HCT116 (cell line): ENCODE results near the gene TVP23A.
"Not testable (repeated sequence)": the region's sequence is repeated elsewhere in the genome, so short reads cannot be mapped to it uniquely, and the experiment has no call there.

Experiments used
- CEBPB ChIP-seq: IDR thresholded peaks from 2 replicates; pipeline ENCODE4 v1.6.1; 2012; ENCODE audit warnings: low read depth
- CTCF ChIP-seq, 3 experiments: fragments of 200-600 bp in 1 of 3; sonication (generic) in 1 of 3; IDR thresholded peaks in 2 of 3; conservative IDR thresholded peaks in 1 of 3; 2 replicates each; pipeline ENCODE4 v1.5.1; 2012 to 2017; ENCODE audit warnings: low read depth in 2 of 3, low read length in 2 of 3, antibody characterized with exemption in 1 of 3, borderline replicate concordance in 1 of 3, control low read depth in 1 of 3, mild to moderate bottlenecking in 1 of 3, mixed read lengths in 1 of 3, mixed run types in 1 of 3, moderate library complexity in 1 of 3; ENCODE audit not compliant: insufficient read depth in 1 of 3
- EZH2 ChIP-seq: fragments of 200-600 bp; sonication (generic); IDR thresholded peaks from 2 replicates; pipeline ENCODE4 v1.6.1; 2017; ENCODE audit warnings: antibody characterized with exemption, mixed run types
- EZH2phosphoT487 ChIP-seq: fragments of 200-600 bp; IDR thresholded peaks from 2 replicates; pipeline ENCODE4 v1.6.1; 2018; ENCODE audit warnings: antibody characterized with exemption, borderline replicate concordance
- POLR2AphosphoS5 ChIP-seq: IDR thresholded peaks from 2 replicates; pipeline ENCODE4 v1.6.1; 2011; ENCODE audit warnings: mild to moderate bottlenecking, low read depth, low read length, moderate library complexity
- RAD21 ChIP-seq: IDR thresholded peaks from 2 replicates; pipeline ENCODE4 v1.6.1; 2012; ENCODE audit warnings: low read depth, mild to moderate bottlenecking
- SIN3A ChIP-seq: IDR thresholded peaks from 2 replicates; pipeline ENCODE4 v1.6.1; 2012; ENCODE audit warnings: low read depth
- SRF ChIP-seq: IDR thresholded peaks from 2 replicates; pipeline ENCODE4 v1.6.1; 2012; ENCODE audit warnings: low read depth
- YY1 ChIP-seq: IDR thresholded peaks from 2 replicates; pipeline ENCODE4 v1.6.1; 2011; ENCODE audit warnings: low read length, low read depth, moderate library complexity, mild to moderate bottlenecking; ENCODE audit not compliant: insufficient replicate concordance; ENCODE audit errors: extremely low read depth

- TF ChIP-seq CTCF (IDR thresholded peaks at IDR 0.05 in 2 of 3, conservative IDR thresholded peaks at IDR 0.05 in 1 of 3; ENCODE audit: borderline replicate concordance in 1 of 3, insufficient read depth in 1 of 3, low read depth in 2 of 3, low read length in 2 of 3); YY1; POLR2AphosphoS5; EZH2phosphoT487; EZH2; SIN3A; RAD21; CEBPB; SRF: not testable (repeated sequence)
Measured at GRCh38 chr16:10830240-10830639, 11.6 kb upstream of the TVP23A start.
